Kidney (tissue), 14 donors: Measurements from ENCODE around the gene ATP6AP2. TPM values are rescaled to one million over a fixed set of nuclear protein-coding genes. Genes with fewer than 3 reads are reported as not detected.

Source experiments
- DNase-seq, 5 donors: peaks; one replicate each; pipeline ENCODE4 v3.0.0-alpha.2; 2013 to 2020
- FAIRE-seq: peaks from 2 replicates; lab custom pipeline; 2012; peaks lifted over from hg19 to GRCh38; lab: Jason Lieb, UNC
- H3K27ac ChIP-seq, 2 donors: one replicate each; pipeline ENCODE4 v1.7.0; 2013; ENCODE audit warnings: low read depth in 2 of 2, low read length in 2 of 2, inconsistent platforms in 1 of 2
- H3K27me3 ChIP-seq: one replicate; pipeline ENCODE4 v1.7.1; 2013; ENCODE audit warnings: low read length, inconsistent platforms; ENCODE audit not compliant: control insufficient read depth, insufficient read depth
- H3K36me3 ChIP-seq, 3 donors: one replicate each; pipeline versions ENCODE4 v1.7.0 to v1.7.1; 2013; ENCODE audit warnings: low read length in 3 of 3, control low read depth in 1 of 3, inconsistent platforms in 1 of 3; ENCODE audit not compliant: insufficient read depth in 3 of 3, control insufficient read depth in 2 of 3
- H3K4me1 ChIP-seq, 3 donors: one replicate each; pipeline versions ENCODE4 v1.7.0 to v1.7.1; 2013; ENCODE audit warnings: low read length in 3 of 3, inconsistent platforms in 1 of 3, low read depth in 1 of 3; ENCODE audit not compliant: control insufficient read depth in 2 of 3, insufficient read depth in 2 of 3
- H3K4me3 ChIP-seq, 3 donors: one replicate each; pipeline versions ENCODE4 v1.7.0 to v1.8.1; 2013; ENCODE audit warnings: low read length in 3 of 3, control low read depth in 1 of 3, inconsistent platforms in 1 of 3
- H3K9ac ChIP-seq, 3 donors: one replicate each; pipeline versions ENCODE4 v1.7.0 to v1.7.1; 2013; ENCODE audit warnings: low read length in 3 of 3, control low read depth in 1 of 3, inconsistent platforms in 1 of 3
- H3K9me3 ChIP-seq, 3 donors: one replicate each; pipeline versions ENCODE4 v1.7.0 to v1.7.1; 2013; ENCODE audit warnings: low read length in 3 of 3, control low read depth in 1 of 3, inconsistent platforms in 1 of 3; ENCODE audit not compliant: control insufficient read depth in 2 of 3, insufficient read depth in 1 of 3
- intact Hi-C: fragments of 100-400 bp; cut with DNase I; formaldehyde crosslinking; loops from one replicate; pipeline ENCODE4 v1.11.1; 2022
- polyA plus RNA-seq: library from polyadenylated mRNA; stranded (reverse); fragments of 350-450 nt; fragmentation: Illumina TruSeq; extraction: RNeasy Lipid Tissue Mini Kit (QIAGEN cat#74804); gene quantifications from one replicate; pipeline ENCODE4 v1.2.3, GENCODE V29; 2014; ENCODE audit warnings: low read depth, low replicate concordance; ENCODE audit not compliant: insufficient read depth
- total RNA-seq: library from RNA; stranded (reverse); fragmentation: NEBNext Ultra II Directional; extraction: Animal tissue kit (Norgen Biotek cat#: 25700); gene quantifications from one replicate; pipeline ENCODE4 v1.2.1, GENCODE V29; 2021
- TF ChIP-seq, protein P1 (sequence below): IDR thresholded peaks from 3 replicates; pipeline ENCODE4 v1.5.1; 2012; ENCODE audit warnings: mild to moderate bottlenecking, moderate library complexity, borderline replicate concordance; ENCODE audit not compliant: insufficient read depth; ENCODE audit errors: extremely low read depth
- donor health status: control.
- donor health status: control.
- donor health status: control.
- donor health status: control.
- donor health status: control.
- donor health status: DM: yes; HTN: yes; CAD: no.
- donor health status: Normal renal cell carcinoma (clear cell type).

Gene ATP6AP2
- total and polyA plus RNA-seq, 2 donors from 2014 or later: 143 to 164 TPM

DNA sequence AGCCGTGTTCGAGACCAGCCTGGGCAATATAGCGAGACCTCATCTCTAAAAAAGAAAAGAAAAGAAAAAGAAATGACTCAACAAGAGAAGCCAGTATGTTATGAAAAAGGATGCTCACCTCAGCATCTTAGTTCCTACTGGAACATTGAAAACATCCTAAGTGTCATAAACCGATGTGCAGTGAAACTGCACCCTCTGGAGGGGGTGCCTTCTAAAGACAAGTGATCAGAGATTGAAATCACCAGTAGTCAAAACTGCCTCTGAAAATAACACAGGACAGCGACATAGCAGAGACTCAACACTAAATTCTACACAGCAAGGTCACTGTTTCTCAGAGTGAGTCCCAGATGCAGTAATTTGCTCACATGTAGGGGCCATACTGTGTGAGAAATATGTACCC lies 28.0 kb upstream of the ATP6AP2 start:
- TF ChIP-seq, protein P1, sequence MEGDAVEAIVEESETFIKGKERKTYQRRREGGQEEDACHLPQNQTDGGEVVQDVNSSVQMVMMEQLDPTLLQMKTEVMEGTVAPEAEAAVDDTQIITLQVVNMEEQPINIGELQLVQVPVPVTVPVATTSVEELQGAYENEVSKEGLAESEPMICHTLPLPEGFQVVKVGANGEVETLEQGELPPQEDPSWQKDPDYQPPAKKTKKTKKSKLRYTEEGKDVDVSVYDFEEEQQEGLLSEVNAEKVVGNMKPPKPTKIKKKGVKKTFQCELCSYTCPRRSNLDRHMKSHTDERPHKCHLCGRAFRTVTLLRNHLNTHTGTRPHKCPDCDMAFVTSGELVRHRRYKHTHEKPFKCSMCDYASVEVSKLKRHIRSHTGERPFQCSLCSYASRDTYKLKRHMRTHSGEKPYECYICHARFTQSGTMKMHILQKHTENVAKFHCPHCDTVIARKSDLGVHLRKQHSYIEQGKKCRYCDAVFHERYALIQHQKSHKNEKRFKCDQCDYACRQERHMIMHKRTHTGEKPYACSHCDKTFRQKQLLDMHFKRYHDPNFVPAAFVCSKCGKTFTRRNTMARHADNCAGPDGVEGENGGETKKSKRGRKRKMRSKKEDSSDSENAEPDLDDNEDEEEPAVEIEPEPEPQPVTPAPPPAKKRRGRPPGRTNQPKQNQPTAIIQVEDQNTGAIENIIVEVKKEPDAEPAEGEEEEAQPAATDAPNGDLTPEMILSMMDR: no peak
- DNase-seq (no peak), FAIRE-seq (no peak)
- Histone ChIP-seq H3K4me1 (no peaks in the 10 kb centered on the region), H3K9ac (no peak overlapping the region), H3K4me3 (no peak overlapping the region), H3K9me3 (no peaks in the 10 kb centered on the region), H3K36me3 (no peaks in the 10 kb centered on the region), H3K27ac (no peak overlapping the region), H3K27me3 (peaks cover 2% of the 10 kb centered on the region)
- intact Hi-C loops: no loop called here

DNA sequence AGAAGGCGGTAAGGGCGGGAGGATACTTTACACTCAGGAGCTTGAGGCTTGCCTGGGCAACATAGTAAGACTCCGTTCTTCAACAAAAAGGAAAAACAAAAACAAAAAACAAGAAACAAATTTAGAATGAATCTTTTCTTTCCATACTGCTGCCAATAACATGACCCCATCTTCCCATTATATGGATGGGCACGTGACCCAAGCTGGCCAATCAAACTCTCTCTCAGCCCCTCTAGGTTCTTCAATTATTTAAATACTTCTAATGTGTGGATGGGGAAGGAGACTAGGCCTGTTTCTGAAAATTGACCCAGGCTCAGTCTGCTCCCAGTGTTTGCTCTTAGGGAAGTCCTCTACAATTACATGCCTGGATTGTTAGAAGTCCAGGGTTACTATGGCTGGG lies 22.2 kb upstream of the ATP6AP2 start:
- no peak overlapping the region for H3K27ac ChIP-seq
- no peaks in the 10 kb centered on the region for H3K9me3 ChIP-seq
- no peak overlapping the region for H3K9ac ChIP-seq
- no peaks in the 10 kb centered on the region for H3K27me3 ChIP-seq
- H3K4me1 ChIP-seq: no peaks in the 10 kb centered on the region
- intact Hi-C loops: no loop called here
- H3K36me3 ChIP-seq: no peaks in the 10 kb centered on the region
- DNase-seq: no peak
- no peak for FAIRE-seq
- H3K4me3 ChIP-seq: no peak overlapping the region
- TF ChIP-seq, protein P1: no peak

DNA sequence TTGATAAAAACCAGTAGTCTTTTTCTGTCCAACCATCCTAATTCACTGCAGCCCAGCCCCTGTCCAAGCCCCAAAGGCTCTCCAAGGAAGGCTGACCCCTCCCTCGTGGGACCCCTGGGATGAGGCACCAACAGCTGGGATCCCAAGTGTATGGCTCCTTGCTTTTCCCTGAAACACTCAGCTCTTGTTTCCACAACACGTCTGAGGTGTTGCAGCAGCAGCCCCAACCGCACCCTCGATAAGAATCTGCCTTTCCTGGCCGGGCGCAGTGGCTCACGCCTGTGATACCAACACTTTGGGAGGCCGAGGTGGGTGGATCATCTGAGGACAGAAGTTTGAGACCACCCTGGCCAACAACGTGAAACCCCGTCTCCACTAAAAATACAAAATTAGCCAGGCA lies 17.0 kb upstream of the ATP6AP2 start:
- H3K4me1 ChIP-seq: no peaks in the 10 kb centered on the region
- FAIRE-seq: no peak
- no peaks in the 10 kb centered on the region for H3K9me3 ChIP-seq
- TF ChIP-seq, protein P1: no peak
- H3K27me3 ChIP-seq: peaks cover 6% of the 10 kb centered on the region
- H3K27ac ChIP-seq: no peak overlapping the region
- no peak for DNase-seq
- no peak overlapping the region for H3K9ac ChIP-seq
- H3K4me3 ChIP-seq: no peak overlapping the region
- H3K36me3 ChIP-seq: no peaks in the 10 kb centered on the region
- intact Hi-C loops: no loop called here

DNA sequence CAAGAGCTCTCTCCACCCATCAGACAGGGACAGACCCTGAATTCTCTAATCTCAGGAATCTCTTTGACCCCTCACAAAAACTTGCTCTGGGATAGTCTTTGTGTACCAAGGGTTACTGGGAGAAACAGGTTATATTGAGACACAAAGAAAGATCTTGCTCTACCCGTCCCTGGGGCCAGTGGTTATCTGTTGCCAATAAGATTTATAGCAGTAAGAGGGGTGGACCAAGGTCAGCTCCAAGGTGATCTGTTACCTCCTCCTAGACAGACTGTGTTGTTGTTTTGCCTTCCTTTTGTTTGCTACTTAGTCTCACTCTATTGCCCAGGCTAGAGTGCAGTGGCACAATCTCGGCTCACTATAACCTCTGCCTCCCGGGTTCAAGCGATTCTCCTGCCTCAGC lies 16.3 kb upstream of the ATP6AP2 start:
- Histone ChIP-seq H3K36me3 (no peaks in the 10 kb centered on the region), H3K9me3 (no peaks in the 10 kb centered on the region), H3K4me3 (no peak overlapping the region), H3K9ac (no peak overlapping the region), H3K27ac (no peak overlapping the region), H3K4me1 (no peaks in the 10 kb centered on the region), H3K27me3 (peaks cover 6% of the 10 kb centered on the region)
- no peak for FAIRE-seq
- TF ChIP-seq, protein P1: no peak
- DNase-seq: no peak
- intact Hi-C loops: no loop called here
